ENCODE results near the gene TGM2. TPM values are rescaled to one million over a fixed set of nuclear protein-coding genes. Genes with fewer than 3 reads are reported as not detected.

Gene TGM2
- total RNA-seq, 1 experiment from 2014 or later: 138 TPM

DNA sequence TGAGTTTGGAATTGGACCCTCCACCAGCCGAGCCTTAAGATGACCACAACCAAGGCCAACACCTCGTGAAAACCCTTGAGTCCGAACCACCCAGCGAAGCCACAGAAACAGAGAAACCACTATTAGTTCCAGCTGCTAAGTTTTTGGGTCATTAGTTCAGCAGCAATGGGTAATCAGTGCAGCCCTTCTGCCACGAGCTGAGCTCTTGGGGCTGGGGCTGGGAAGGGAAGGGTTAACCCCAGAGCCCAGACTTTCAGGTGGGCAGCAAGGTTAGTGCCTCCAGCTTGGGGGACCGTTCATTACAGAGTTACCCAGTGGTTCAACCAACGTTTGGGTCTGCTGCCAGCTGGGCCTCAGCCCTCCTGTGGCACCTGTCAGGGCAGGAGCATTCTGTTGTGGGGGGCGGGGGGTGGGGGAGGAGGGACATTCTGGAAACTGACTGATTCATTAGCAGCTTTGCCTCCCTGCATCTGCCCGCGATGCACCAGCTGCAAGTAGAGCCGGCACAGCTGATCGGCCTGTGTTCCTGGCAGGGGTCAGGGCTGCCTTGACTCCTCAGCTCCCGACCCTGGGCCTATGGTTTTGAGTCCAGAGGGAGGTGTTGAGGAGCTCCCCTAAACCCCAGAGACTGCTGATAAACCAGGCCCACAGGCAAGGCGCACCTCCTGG is 52.7 kb downstream of the TGM2 start:
- 0 out of 2 replicates have a peak, but pooled peaks cover 3% of the 10 kb centered on the region for H3K9me3 ChIP-seq
- peaks cover 67% of the 10 kb centered on the region for H3K4me1 ChIP-seq
- ChIA-PET CTCF (interaction anchor here (0.7 to 4.1 kb wide), 8 partner anchors 11 to 108 kb away, joined by 4 to 42 read pairs (median 12); partner anchors contain the start of gene TGM2), POLR2A (interaction anchor here (0.6 to 0.7 kb wide), 2 partner anchors 19 to 31 kb away, joined by 3 to 6 read pairs; no protein-coding TSS in a partner anchor)
- no peaks in the 10 kb centered on the region for H3K27me3 Mint-ChIP-seq (ENCODE audit: insufficient read depth, unreplicated experiment)
- H3K4me1 Mint-ChIP-seq (ENCODE audit: low read depth, unreplicated experiment): peaks cover 69% of the 10 kb centered on the region
- H3K36me3 ChIP-seq (ENCODE audit: control insufficient read depth, insufficient read depth, low read length): no peaks in the 10 kb centered on the region
- no peak for DNase-seq
- H3K4me3 Mint-ChIP-seq (ENCODE audit: unreplicated experiment): no peak overlapping the region
- intact Hi-C loops (cut with micrococcal nuclease; ENCODE audit: unreplicated experiment): no loop called here
- TF ChIP-seq, protein P1, sequence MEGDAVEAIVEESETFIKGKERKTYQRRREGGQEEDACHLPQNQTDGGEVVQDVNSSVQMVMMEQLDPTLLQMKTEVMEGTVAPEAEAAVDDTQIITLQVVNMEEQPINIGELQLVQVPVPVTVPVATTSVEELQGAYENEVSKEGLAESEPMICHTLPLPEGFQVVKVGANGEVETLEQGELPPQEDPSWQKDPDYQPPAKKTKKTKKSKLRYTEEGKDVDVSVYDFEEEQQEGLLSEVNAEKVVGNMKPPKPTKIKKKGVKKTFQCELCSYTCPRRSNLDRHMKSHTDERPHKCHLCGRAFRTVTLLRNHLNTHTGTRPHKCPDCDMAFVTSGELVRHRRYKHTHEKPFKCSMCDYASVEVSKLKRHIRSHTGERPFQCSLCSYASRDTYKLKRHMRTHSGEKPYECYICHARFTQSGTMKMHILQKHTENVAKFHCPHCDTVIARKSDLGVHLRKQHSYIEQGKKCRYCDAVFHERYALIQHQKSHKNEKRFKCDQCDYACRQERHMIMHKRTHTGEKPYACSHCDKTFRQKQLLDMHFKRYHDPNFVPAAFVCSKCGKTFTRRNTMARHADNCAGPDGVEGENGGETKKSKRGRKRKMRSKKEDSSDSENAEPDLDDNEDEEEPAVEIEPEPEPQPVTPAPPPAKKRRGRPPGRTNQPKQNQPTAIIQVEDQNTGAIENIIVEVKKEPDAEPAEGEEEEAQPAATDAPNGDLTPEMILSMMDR (IDR thresholded peaks at IDR 0.05; ENCODE audit: insufficient read depth in 1 of 2, low read depth in 1 of 2, low read length in 1 of 2, severe bottlenecking in 1 of 2, unreplicated experiment in 1 of 2): no peak
- H3K4me3 ChIP-seq (ENCODE audit: low read depth, low read length): no peak overlapping the region
- H3K36me3 Mint-ChIP-seq (ENCODE audit: insufficient read depth, unreplicated experiment): peaks cover 20% of the 10 kb centered on the region
- H3K27ac Mint-ChIP-seq (ENCODE audit: unreplicated experiment): peak overlapping the region; percentile 10
- H3K9me3 Mint-ChIP-seq (ENCODE audit: unreplicated experiment): peaks cover 14% of the 10 kb centered on the region
- no TSS peak for BruUV-seq (replicated peaks)
- H3K27me3 ChIP-seq (replicated peaks; ENCODE audit: control insufficient read depth, insufficient read depth, low read length): no peaks in the 10 kb centered on the region

DNA sequence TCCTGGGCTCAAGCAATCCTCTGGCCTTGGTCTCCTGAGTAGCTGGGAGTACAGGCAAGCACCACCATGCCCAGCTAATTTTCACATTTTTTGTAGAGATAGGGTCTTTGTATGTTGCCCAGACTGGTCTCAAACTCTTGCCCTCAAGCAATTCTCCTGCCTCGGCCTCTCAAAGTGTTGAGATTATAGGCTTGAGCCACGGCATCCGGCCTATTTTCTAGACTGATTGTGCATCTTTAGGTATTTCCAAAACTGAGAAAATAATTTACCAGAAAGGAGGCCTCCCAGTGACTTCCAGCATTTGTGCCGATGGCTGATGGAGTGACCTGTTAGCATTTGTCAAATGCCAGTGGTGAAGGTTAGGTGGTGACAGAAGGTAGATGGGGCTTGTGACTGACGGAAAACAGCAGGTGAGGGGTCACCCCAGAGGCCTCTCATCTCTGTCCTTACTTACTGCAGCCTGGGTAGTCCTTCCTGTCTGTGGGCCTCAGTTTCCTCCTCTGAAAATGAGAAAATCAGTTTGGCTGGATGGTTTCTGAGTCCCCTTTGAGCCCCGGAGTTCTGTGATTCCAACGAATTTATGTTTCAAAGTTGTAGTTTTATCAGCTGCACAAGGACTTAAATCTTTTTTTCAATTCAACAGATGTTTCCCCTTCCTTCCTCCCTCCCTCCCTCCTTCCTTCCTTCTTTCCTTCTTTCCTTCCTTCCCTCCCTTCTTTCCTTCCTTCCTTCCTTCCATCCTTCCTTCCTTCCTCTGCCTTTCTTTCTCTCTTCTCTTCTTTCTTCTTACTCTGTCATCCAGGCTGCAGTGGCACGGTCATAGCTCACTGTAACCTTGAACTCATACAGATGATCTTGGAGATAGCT is 53.5 kb downstream of the TGM2 start:
- BruUV-seq (replicated peaks): no TSS peak
- TF ChIP-seq, protein P1 (IDR thresholded peaks at IDR 0.05; ENCODE audit: insufficient read depth in 1 of 2, low read depth in 1 of 2, low read length in 1 of 2, severe bottlenecking in 1 of 2, unreplicated experiment in 1 of 2): no peak
- no peaks in the 10 kb centered on the region for H3K36me3 ChIP-seq (ENCODE audit: control insufficient read depth, insufficient read depth, low read length)
- DNase-seq: no peak
- no peak overlapping the region for H3K4me3 Mint-ChIP-seq (ENCODE audit: unreplicated experiment)
- 0 out of 2 replicates have a peak, but pooled peaks cover 3% of the 10 kb centered on the region for H3K9me3 ChIP-seq
- peak overlapping the region; percentile 10 for H3K27ac Mint-ChIP-seq (ENCODE audit: unreplicated experiment)
- H3K27me3 ChIP-seq (replicated peaks; ENCODE audit: control insufficient read depth, insufficient read depth, low read length): no peaks in the 10 kb centered on the region
- peaks cover 6% of the 10 kb centered on the region for H3K9me3 Mint-ChIP-seq (ENCODE audit: unreplicated experiment)
- H3K27me3 Mint-ChIP-seq (ENCODE audit: insufficient read depth, unreplicated experiment): no peaks in the 10 kb centered on the region
- POLR2A ChIA-PET: interaction anchor here (0.7 kb wide), 1 partner anchor 20 kb away, joined by 6 read pairs; no protein-coding TSS in a partner anchor
- no peak overlapping the region for H3K4me3 ChIP-seq (ENCODE audit: low read depth, low read length)
- H3K36me3 Mint-ChIP-seq (ENCODE audit: insufficient read depth, unreplicated experiment): peaks cover 20% of the 10 kb centered on the region
- CTCF ChIA-PET: interaction anchor here (0.7 to 4.1 kb wide), 5 partner anchors 20 to 109 kb away, joined by 4 to 42 read pairs (median 15); no protein-coding TSS in a partner anchor
- H3K4me1 ChIP-seq: peaks cover 59% of the 10 kb centered on the region
- H3K4me1 Mint-ChIP-seq (ENCODE audit: low read depth, unreplicated experiment): peaks cover 61% of the 10 kb centered on the region
- intact Hi-C loops (cut with micrococcal nuclease; ENCODE audit: unreplicated experiment): loop anchor here (2.0 kb wide), 1 partner anchor 19 kb away; no protein-coding TSS in a partner anchor

Data from Caco-2 (cell line).